NCI-H524 (cell line): ENCODE measurements around the gene DFFB.

ENCODE experiments used
- DNase-seq, 2 experiments: peaks; one replicate each; lab custom pipeline; 2025; lab: John Stamatoyannopoulos, UW

Gene DFFB

GRCh38 chr1:3896396-3897000 is 39.2 kb downstream of the DFFB start:
- DNase-seq: no peak

GRCh38 chr1:3898475-3898735 is 41.1 kb downstream of the DFFB start:
- no peak for DNase-seq

GRCh38 chr1:3898994-3899753 is 41.9 kb downstream of the DFFB start:
- DNase-seq: no peak

GRCh38 chr1:3899754-3900149 is 42.5 kb downstream of the DFFB start:
- DNase-seq: no peak

GRCh38 chr1:3900150-3900968 is 43.1 kb downstream of the DFFB start, which contains the start of gene C1orf174:
C1orf174 (minus strand) TSS chr1:3900272; CDS start chr1:3900186, 86 bp downstream.
- DNase-seq: peak; percentile 98 to 99

- DNase-seq: peak; percentile 89 to 93
Observed at GRCh38 chr1:3900969-3901529, 43.8 kb downstream of the DFFB start.

GRCh38 chr1:3902111-3902511 is 44.8 kb downstream of the DFFB start:
- DNase-seq: no peak

- peak in 1 of 2 experiments; percentile 19 for DNase-seq
Observed at GRCh38 chr1:3902571-3903091, 45.4 kb downstream of the DFFB start.

GRCh38 chr1:3903141-3904005 is 46.1 kb downstream of the DFFB start:
- DNase-seq: peak in 1 of 2 experiments; percentile 12

- DNase-seq: no peak
Observed at GRCh38 chr1:3904006-3904842, 46.9 kb downstream of the DFFB start.

GRCh38 chr1:3904843-3905185 is 47.5 kb downstream of the DFFB start:
- DNase-seq: no peak

GRCh38 chr1:3905266-3905952 is 48.1 kb downstream of the DFFB start:
- no peak for DNase-seq

- DNase-seq: no peak
Observed at GRCh38 chr1:3905953-3906671, 48.8 kb downstream of the DFFB start.

GRCh38 chr1:3906672-3907020 is 49.4 kb downstream of the DFFB start:
- no peak for DNase-seq

GRCh38 chr1:3907031-3907534 is 49.8 kb downstream of the DFFB start:
- peak in 1 of 2 experiments; percentile 13 for DNase-seq

GRCh38 chr1:3907621-3908165 is 50.4 kb downstream of the DFFB start:
- DNase-seq: no peak

- DNase-seq: no peak
Observed at GRCh38 chr1:3908886-3909517, 51.7 kb downstream of the DFFB start.

GRCh38 chr1:3909615-3910014 is 52.3 kb downstream of the DFFB start:
- no peak for DNase-seq
